OCI-LY1 (cell line): ENCODE data around the gene MEIS1.

ENCODE experiments used
- H2AFZ ChIP-seq: fragments of 200-600 bp; sonication (generic), shearing (Covaris generic); 2 replicates; pipeline ENCODE4 v1.6.0; 2014; ENCODE audit warnings: antibody characterized with exemption, mild to moderate bottlenecking, low read length
- H3F3A ChIP-seq: fragments of 200-600 bp; sonication (generic), shearing (Covaris generic); 2 replicates; pipeline ENCODE4 v1.6.0; 2014; ENCODE audit warnings: mild to moderate bottlenecking, antibody characterized with exemption, low read length, moderate library complexity; ENCODE audit not compliant: insufficient read depth
- H3K27ac ChIP-seq: fragments of 200-600 bp; sonication (generic); 2 replicates; pipeline ENCODE4 v1.5.1; 2014; ENCODE audit warnings: low read length, mixed run types, mild to moderate bottlenecking, low read depth; ENCODE audit not compliant: poor library complexity, severe bottlenecking
- H3K27me3 ChIP-seq: fragments of 200-600 bp; sonication (generic); 2 replicates; pipeline ENCODE4 v1.6.0; 2014; ENCODE audit warnings: antibody characterized with exemption, mild to moderate bottlenecking, low read length, moderate library complexity; ENCODE audit not compliant: insufficient read depth
- H3K36me3 ChIP-seq: fragments of 200-600 bp; sonication (generic); 2 replicates; pipeline ENCODE4 v1.6.1; 2014; ENCODE audit warnings: mild to moderate bottlenecking, antibody characterized with exemption, low read length, moderate library complexity, mixed read lengths; ENCODE audit not compliant: insufficient read depth
- H3K4me1 ChIP-seq: fragments of 200-600 bp; sonication (generic); 2 replicates; pipeline ENCODE4 v1.5.1; 2014; ENCODE audit warnings: mild to moderate bottlenecking, low read length, moderate library complexity; ENCODE audit not compliant: insufficient read depth, severe bottlenecking
- H3K4me2 ChIP-seq: fragments of 200-600 bp; sonication (generic), shearing (Covaris generic); 2 replicates; pipeline ENCODE4 v1.6.1; 2014; ENCODE audit warnings: low read length
- H3K4me3 ChIP-seq: fragments of 200-600 bp; sonication (generic); 2 replicates; pipeline ENCODE4 v1.5.1; 2014; ENCODE audit warnings: low read length, low read depth, mild to moderate bottlenecking, mixed read lengths; ENCODE audit not compliant: poor library complexity, severe bottlenecking
- H3K79me2 ChIP-seq: fragments of 200-600 bp; shearing (Covaris generic); 2 replicates; pipeline ENCODE4 v1.6.1; 2016; ENCODE audit warnings: mixed run types, low read length, mixed read lengths; ENCODE audit not compliant: insufficient read depth
- H3K9ac ChIP-seq: fragments of 200-600 bp; sonication (generic), shearing (Covaris generic); 2 replicates; pipeline ENCODE4 v1.6.1; 2014; ENCODE audit warnings: mild to moderate bottlenecking, low read length, mixed read lengths
- H3K9me2 ChIP-seq: fragments of 200-600 bp; sonication (generic), shearing (Covaris generic); 2 replicates; pipeline ENCODE4 v1.6.1; 2014; ENCODE audit warnings: low read depth, mild to moderate bottlenecking, low read length, mixed read lengths
- H3K9me3 ChIP-seq: fragments of 200-600 bp; shearing (Covaris generic); 2 replicates; pipeline ENCODE4 v1.6.1; 2014; ENCODE audit warnings: low read length, mixed read lengths
- H4K20me1 ChIP-seq: fragments of 200-600 bp; sonication (generic), shearing (Covaris generic); 2 replicates; pipeline ENCODE4 v1.6.0; 2016; ENCODE audit warnings: mild to moderate bottlenecking, low read length; ENCODE audit not compliant: insufficient read depth
- EZH2 ChIP-seq: fragments of 200-600 bp; sonication (generic), shearing (Covaris generic); IDR thresholded peaks from 2 replicates; pipeline ENCODE4 v1.8.0; 2017; ENCODE audit warnings: borderline replicate concordance, mixed run types, mild to moderate bottlenecking, antibody characterized with exemption, low read length, moderate library complexity, mixed read lengths
- TF ChIP-seq, protein P1 (sequence below): fragments of 200-600 bp; sonication (generic), shearing (Covaris generic); IDR thresholded peaks from 2 replicates; pipeline ENCODE4 v1.5.1; 2017; ENCODE audit warnings: mild to moderate bottlenecking, antibody characterized with exemption, low read length, moderate library complexity, mixed read lengths

MEIS1 gene

GRCh38 chr2:66434679-66435548, at the start of gene MEIS1:
Gene MEIS1, plus strand, starts transcription at chr2:66435125. Its CDS starts 732 bp downstream, at chr2:66435857.
- no peak within 1 kb of the TSS for H2AFZ ChIP-seq
- H3K4me1 ChIP-seq: no peaks in the 10 kb centered on the region
- no peak within 1 kb of the TSS for H3K9ac ChIP-seq
- H3K9me3 ChIP-seq: no peaks in the 10 kb centered on the region
- no peaks in the 10 kb centered on the region for H4K20me1 ChIP-seq
- H3K4me2 ChIP-seq: no peak within 1 kb of the TSS
- TF ChIP-seq, protein P1, sequence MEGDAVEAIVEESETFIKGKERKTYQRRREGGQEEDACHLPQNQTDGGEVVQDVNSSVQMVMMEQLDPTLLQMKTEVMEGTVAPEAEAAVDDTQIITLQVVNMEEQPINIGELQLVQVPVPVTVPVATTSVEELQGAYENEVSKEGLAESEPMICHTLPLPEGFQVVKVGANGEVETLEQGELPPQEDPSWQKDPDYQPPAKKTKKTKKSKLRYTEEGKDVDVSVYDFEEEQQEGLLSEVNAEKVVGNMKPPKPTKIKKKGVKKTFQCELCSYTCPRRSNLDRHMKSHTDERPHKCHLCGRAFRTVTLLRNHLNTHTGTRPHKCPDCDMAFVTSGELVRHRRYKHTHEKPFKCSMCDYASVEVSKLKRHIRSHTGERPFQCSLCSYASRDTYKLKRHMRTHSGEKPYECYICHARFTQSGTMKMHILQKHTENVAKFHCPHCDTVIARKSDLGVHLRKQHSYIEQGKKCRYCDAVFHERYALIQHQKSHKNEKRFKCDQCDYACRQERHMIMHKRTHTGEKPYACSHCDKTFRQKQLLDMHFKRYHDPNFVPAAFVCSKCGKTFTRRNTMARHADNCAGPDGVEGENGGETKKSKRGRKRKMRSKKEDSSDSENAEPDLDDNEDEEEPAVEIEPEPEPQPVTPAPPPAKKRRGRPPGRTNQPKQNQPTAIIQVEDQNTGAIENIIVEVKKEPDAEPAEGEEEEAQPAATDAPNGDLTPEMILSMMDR: no peak
- no peak for TF ChIP-seq EZH2
- no peaks in the 10 kb centered on the region for H3K79me2 ChIP-seq
- no peak within 1 kb of the TSS for H3K4me3 ChIP-seq
- H3K9me2 ChIP-seq: no peaks in the 10 kb centered on the region
- H3K27me3 ChIP-seq: 0 out of 2 replicates have a peak, but pooled peaks cover 6% of the 10 kb centered on the region
- no peaks in the 10 kb centered on the region for H3K36me3 ChIP-seq
- no peaks in the 10 kb centered on the region for H3F3A ChIP-seq
- no peak within 1 kb of the TSS for H3K27ac ChIP-seq

- no peak overlapping the region for H3K4me3 ChIP-seq
- no peaks in the 10 kb centered on the region for H3F3A ChIP-seq
- no peaks in the 10 kb centered on the region for H4K20me1 ChIP-seq
- H3K9me2 ChIP-seq: no peaks in the 10 kb centered on the region
- no peaks in the 10 kb centered on the region for H3K4me1 ChIP-seq
- H3K27ac ChIP-seq: no peak overlapping the region
- no peaks in the 10 kb centered on the region for H3K79me2 ChIP-seq
- H3K27me3 ChIP-seq: no peaks in the 10 kb centered on the region
- no peak overlapping the region for H3K9ac ChIP-seq
- no peaks in the 10 kb centered on the region for H3K9me3 ChIP-seq
- no peak overlapping the region for H3K4me2 ChIP-seq
- TF ChIP-seq, protein P1: no peak
- no peak for TF ChIP-seq EZH2
- H3K36me3 ChIP-seq: no peaks in the 10 kb centered on the region
- no peak overlapping the region for H2AFZ ChIP-seq
Observed at GRCh38 chr2:66387016-66387753, 47.7 kb upstream of the MEIS1 start.

GRCh38 chr2:66389651-66390131, 45.2 kb upstream of the MEIS1 start:
- Histone ChIP-seq H2AFZ (no peak overlapping the region), H3K9me2 (no peaks in the 10 kb centered on the region), H3F3A (no peaks in the 10 kb centered on the region), H3K4me1 (no peaks in the 10 kb centered on the region), H3K9me3 (no peaks in the 10 kb centered on the region), H3K27me3 (no peaks in the 10 kb centered on the region), H3K36me3 (no peaks in the 10 kb centered on the region), H3K4me2 (no peak overlapping the region), H3K9ac (no peak overlapping the region), H3K4me3 (no peak overlapping the region), H3K27ac (no peak overlapping the region), H4K20me1 (no peaks in the 10 kb centered on the region), H3K79me2 (no peaks in the 10 kb centered on the region)
- TF ChIP-seq EZH2: no peak
- TF ChIP-seq, protein P1: no peak
